Endothelial cell (in vitro differentiated cells): ENCODE results near the gene MYO7A. TPM values are rescaled to one million over a fixed set of nuclear protein-coding genes. Genes with fewer than 3 reads are reported as not detected.

Source experiments
- DNase-seq: peaks from one replicate; pipeline ENCODE4 v3.0.0; 2021; ENCODE audit warnings: low spot score
- H3K27ac Mint-ChIP-seq: one replicate; pipeline ENCODE4 v1.8.0; 2021; ENCODE audit warnings: mixed read lengths, inconsistent platforms; ENCODE audit not compliant: unreplicated experiment
- H3K27me3 Mint-ChIP-seq: one replicate; pipeline ENCODE4 v1.8.0; 2021; ENCODE audit warnings: mild to moderate bottlenecking, moderate library complexity, mixed read lengths, inconsistent platforms; ENCODE audit not compliant: unreplicated experiment
- H3K36me3 Mint-ChIP-seq: one replicate; pipeline ENCODE4 v1.8.0; 2021; ENCODE audit warnings: mild to moderate bottlenecking, low read depth, mixed read lengths, inconsistent platforms; ENCODE audit not compliant: unreplicated experiment
- H3K4me1 Mint-ChIP-seq: one replicate; pipeline ENCODE4 v1.8.0; 2021; ENCODE audit warnings: mild to moderate bottlenecking, mixed read lengths, inconsistent platforms; ENCODE audit not compliant: unreplicated experiment
- H3K4me3 Mint-ChIP-seq: one replicate; pipeline ENCODE4 v1.8.0; 2021; ENCODE audit warnings: mild to moderate bottlenecking, mixed read lengths, inconsistent platforms; ENCODE audit not compliant: unreplicated experiment
- H3K9me3 Mint-ChIP-seq: one replicate; pipeline ENCODE4 v1.8.0; 2021; ENCODE audit warnings: mixed read lengths, inconsistent platforms; ENCODE audit not compliant: unreplicated experiment
- CTCF ChIP-seq: fragments of 200-600 bp; sonication (generic); IDR thresholded peaks from one replicate; pipeline ENCODE4 v1.5.0; 2021; ENCODE audit warnings: antibody characterized with exemption; ENCODE audit not compliant: unreplicated experiment
- total RNA-seq: library from RNA; stranded (reverse); fragmentation: NEBNext Ultra II Directional; extraction: Animal tissue kit (Norgen Biotek cat#: 25700); gene quantifications from one replicate; pipeline ENCODE4 v1.2.1, GENCODE V29; 2021; ENCODE audit not compliant: unreplicated experiment

Gene MYO7A
- total RNA-seq, 1 donor from 2014 or later, result 18.3 TPM

- Mint-ChIP-seq H3K36me3 (peaks cover 15% of the 10 kb centered on the region), H3K27ac (no peak overlapping the region), H3K4me1 (peaks cover 16% of the 10 kb centered on the region), H3K27me3 (peaks cover 13% of the 10 kb centered on the region), H3K4me3 (no peak overlapping the region), H3K9me3 (no peaks in the 10 kb centered on the region)
- DNase-seq, result no peak
- no peak for TF ChIP-seq CTCF
These were observed 74.2 kb downstream of the MYO7A start for GRCh38 chr11:77201991-77202841.

- Mint-ChIP-seq H3K27me3 (peaks cover 13% of the 10 kb centered on the region), H3K4me3 (no peak overlapping the region), H3K36me3 (peaks cover 15% of the 10 kb centered on the region), H3K27ac (no peak overlapping the region), H3K4me1 (peaks cover 16% of the 10 kb centered on the region), H3K9me3 (no peaks in the 10 kb centered on the region)
- no peak for DNase-seq
- TF ChIP-seq CTCF, result no peak
These were observed 75.2 kb downstream of the MYO7A start for GRCh38 chr11:77202941-77203900.

DNA sequence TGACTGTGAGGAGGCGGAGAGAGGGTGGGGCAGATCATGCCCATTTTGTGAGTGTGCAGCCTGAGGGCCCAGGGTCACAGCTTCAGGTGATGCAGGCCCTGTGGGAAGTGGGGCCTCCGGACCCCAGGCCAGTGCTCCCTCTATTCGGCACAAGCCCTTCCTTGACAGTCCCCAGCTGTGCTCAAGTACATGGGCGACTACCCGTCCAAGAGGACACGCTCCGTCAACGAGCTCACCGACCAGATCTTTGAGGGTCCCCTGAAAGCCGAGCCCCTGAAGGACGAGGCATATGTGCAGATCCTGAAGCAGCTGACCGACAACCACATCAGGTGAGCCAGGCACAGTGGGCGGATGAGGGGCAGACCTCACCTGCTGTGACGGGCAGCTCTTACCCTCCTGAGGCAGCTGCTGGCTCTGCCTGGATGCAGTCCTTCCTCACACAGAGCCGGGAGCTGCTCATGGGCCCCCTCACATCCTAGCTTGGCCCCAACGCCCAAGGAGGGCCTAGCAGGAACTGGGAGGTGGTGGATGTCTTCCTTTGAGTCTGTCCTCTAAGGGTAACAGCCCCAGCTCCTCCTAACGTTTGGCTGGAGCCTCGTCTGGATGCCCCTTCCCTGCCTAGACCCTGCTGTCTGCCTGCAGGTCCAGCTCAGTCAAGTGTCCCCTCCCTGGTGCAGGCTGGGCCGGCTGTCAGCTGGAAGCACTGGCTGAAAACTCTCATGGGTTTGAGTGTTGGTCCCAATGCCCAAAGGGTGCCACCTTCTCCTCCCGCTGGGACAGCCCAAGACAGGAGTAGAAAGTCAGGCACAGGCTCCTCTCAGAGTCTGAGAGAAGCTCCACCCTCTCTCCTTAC is 76.1 kb downstream of the MYO7A start:
- Mint-ChIP-seq H3K27ac (no peak overlapping the region), H3K4me3 (no peak overlapping the region), H3K4me1 (peaks cover 9% of the 10 kb centered on the region), H3K9me3 (no peaks in the 10 kb centered on the region), H3K36me3 (peaks cover 10% of the 10 kb centered on the region), H3K27me3 (peaks cover 12% of the 10 kb centered on the region)
- no peak for TF ChIP-seq CTCF
- DNase-seq, result no peak

GRCh38 chr11:77204754-77205466 is 76.9 kb downstream of the MYO7A start:
- no peak for DNase-seq
- Mint-ChIP-seq H3K9me3 (no peaks in the 10 kb centered on the region), H3K27ac (no peak overlapping the region), H3K36me3 (peaks cover 12% of the 10 kb centered on the region), H3K4me3 (no peak overlapping the region), H3K27me3 (peaks cover 11% of the 10 kb centered on the region), H3K4me1 (peaks cover 8% of the 10 kb centered on the region)
- TF ChIP-seq CTCF, result no peak
